Suppressor macrophage treated with lipopolysaccharide for 4 hours (primary cell): ENCODE data around the gene WFIKKN1.
"Not testable (repeated sequence)": the region's sequence is repeated elsewhere in the genome, so short reads cannot be mapped to it uniquely, and the experiment has no call there.

Experiments used
- DNase-seq: peaks from one replicate; pipeline ENCODE4 v3.0.0-alpha.2; 2020

The WFIKKN1 gene

DNA sequence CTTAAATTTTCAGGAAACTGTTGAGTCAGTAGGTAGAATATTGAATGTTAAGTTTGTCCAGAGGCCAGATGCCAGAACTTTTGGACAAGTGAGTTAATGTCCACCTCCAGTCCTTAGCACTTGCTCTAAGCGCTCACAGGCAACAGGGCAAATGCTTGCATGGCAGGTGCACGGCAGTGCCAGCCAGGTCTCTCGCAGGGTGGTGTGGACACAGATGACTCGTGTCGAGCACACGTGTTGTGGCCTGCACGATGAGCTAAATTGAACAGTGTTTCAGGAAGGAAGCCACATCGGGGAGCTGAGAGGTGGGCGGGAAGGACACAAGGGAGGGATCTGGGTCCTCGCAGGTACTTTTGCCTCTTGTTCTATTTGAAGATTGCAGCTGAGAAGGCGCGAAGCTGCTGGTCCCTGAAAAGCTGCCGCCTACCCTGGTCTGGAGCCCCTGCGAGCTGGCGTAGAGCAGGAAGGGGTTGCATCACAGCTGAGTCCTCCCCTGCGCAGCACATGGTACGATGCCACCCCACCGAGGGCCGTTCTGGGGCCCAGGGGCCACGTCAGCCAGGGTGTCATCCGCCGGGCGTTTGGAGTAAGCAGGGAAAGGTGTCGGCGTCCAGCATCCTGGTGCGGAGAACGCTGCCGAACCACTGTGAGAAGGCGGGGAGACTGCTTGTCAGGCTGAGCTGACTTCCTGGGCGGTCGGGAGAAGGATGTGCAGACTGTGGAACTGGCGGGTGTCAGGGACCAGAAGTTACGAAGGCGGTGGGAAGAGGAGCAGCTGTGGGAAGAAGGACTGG, 34.6 kb upstream of the WFIKKN1 start:
- DNase-seq = peak; percentile 16

DNA sequence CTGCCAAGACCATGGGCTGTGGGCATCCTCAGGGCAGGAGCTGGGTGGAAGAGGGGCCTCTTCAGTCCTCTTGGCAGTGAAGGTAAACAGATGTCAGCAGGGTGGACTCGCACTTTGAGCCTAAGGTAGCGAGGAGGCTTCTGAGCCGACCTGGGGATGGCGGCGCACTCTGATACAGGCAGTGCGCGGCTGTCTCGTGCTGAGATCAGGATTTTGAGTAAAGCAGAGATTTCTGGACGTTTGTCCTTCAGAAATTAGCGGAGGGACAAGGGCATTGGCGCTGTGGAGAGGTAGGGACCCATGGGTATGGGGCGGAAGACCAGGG, 34.1 kb upstream of the WFIKKN1 start:
- no peak for DNase-seq

DNA sequence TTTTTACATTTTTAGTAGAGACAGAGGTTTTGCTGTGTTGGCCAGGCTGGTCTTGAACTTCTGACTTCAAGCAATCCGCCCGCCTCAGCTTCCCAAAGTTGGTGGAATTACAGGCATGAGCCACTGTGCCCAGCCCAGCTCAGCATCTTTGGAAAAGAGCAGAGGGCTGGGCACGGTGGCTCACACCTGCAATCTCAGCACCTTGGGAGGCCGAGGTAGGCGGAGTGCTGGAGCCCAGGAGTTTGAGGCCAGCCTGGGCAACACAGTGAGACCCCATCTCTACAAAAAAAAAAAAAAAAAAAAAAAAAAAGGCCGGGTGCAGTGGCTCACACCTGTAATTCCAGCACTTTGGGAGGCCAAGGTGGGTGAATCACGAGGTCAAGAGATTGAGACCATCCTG, 33.1 kb upstream of the WFIKKN1 start:
- not testable (repeated sequence) for DNase-seq

DNA sequence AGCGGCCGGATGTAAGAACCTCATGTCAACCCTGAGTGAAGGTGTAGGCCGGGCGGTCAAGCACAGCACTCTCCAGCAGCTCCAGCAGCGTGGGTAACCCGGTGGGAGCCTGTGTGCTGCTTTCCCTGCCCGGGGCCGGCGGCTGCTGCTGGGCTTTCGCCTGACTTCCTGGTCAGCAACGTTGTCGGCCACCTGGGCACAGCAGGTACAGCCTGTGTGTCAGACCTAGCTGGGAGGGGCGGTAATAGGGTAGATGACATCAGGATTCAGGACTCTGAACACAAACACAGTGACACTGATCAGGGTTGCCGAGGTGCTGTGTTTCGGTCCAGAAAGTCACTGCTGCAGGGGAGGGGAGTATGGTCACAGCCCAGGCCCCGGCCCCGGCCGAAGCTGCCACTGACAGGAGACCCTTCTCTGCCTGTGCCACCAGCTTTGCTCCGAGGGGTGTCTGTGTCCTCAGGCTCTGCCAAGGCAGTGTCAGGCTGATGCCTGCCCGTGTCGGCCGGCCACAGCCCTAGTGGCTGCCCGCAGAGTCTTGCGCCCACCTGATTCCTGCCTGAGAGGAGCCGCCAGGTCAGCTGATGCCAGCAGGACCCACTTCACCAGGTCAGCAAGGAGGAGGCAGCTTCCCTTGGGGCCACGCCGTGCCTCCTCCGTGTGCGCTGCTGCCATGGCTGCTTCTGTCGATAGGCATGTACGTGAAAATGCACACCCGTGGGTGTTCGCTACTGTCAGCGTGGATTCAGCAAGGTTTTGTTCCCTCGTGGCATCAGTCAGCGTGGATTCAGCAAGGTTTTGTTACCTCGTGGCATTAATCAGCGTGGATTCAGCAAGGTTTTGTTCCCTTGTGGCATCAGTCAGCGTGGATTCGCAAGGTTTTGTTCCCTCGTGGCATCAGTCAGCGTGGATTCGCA, 31.7 kb upstream of the WFIKKN1 start:
- DNase-seq = no peak

DNA sequence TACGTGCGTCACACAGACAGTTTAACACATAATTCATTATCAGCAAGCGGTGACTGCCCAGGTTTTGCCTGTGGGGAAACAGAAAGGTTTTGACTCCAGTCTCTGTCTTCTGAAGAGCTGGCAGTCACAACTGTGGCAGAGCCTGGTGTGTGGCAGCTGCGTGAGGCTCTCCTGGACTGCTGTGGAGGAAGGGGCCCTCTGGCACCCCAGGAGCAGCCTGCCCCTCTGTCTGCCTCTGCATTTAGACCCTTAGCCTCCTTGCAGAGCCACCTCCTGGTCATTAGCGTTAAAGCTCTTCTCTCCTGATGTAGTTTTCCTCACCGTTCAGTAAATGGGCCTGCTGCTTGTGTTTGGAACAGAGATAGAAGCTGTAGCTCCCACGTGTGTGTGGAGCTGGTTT, 30.0 kb upstream of the WFIKKN1 start:
- DNase-seq = no peak

DNA sequence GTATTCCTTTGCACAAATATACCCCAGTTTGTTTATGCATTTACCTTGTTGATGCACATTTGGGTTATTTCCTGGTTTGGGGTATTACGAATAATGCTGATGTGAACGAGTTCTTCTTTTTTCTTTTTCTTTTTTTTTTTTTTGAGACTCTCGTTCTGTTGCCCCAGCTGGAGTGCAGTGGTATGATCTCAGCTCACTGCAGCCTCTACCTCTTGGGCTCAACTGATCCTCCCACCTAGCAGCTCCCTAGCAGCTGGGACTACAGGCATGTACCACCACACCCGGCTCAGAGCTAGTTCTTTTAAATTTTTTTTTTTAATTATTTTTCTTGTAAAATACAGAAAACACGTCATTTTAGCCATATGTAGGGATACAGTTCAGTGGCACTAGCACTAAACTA, 26.9 kb upstream of the WFIKKN1 start:
- DNase-seq = no peak

DNA sequence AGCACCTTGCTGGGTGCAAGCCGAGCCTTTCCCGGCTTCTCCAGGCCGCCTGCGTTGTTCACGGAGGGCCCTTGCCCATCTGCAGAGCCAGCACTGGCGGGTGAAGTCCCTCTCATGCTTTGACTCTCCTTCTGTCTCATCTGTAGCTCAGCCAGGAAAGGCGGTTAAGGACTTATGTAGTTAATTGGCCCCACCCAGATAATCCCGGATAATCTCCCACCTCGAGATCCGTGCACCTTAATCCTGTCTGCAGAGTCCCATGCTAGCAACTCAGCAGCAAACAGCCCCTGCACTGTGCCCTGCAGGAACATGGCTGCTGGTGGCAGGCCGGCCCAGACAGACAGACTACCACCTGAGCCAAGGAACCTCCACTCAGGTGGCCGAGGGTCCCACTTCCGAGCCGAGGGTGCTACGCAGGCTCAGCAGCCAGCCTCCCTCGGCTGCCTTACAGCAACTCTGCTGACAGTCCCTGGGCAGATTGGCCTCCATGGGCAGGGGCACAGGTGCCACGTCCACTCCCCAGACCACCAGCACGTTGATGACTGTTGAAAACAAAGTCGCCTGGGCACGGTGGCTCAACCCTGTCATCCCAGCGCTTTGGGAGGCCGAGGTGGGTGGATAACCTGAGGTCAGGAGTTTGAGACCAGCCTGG, 24.0 kb upstream of the WFIKKN1 start:
- no peak for DNase-seq

DNA sequence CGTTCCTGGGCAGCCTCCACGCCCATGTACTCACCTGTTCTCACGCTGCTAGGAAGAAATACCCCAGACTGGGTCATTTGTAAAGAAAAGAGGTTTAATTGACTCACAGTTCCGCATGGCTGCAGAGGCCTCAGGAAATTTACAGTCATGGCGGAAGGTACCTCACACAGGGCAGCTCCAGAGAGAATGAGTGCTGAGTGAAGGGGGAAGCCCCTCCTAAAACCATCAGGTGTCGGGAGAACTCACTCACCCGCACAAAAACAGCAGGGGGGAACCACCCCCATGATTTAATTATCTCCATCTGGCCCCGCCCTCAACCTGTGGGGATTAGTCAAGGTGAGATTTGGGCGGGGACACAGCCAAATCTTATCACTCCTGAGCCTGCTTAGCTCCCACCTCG, 22.8 kb upstream of the WFIKKN1 start:
- DNase-seq = no peak

DNA sequence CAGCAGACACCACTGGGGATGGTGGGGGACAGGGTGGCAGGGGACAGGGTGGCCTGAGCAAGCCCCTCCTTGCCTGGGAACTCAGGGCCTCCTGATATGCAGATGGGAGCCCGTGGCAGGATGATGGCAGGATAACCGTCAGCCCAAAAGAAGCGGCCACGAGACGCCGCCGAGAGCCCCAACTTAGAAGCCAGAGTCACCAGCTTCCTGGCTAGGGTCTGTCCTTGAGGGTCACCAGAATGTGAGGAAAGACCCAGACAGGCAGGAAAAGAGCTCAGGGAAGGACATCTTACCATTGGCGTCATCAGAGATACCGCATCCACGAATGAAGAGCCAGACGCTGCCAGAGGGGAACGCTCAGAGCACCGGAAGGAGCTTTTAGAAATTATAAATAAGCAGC, 21.5 kb upstream of the WFIKKN1 start:
- DNase-seq = no peak

DNA sequence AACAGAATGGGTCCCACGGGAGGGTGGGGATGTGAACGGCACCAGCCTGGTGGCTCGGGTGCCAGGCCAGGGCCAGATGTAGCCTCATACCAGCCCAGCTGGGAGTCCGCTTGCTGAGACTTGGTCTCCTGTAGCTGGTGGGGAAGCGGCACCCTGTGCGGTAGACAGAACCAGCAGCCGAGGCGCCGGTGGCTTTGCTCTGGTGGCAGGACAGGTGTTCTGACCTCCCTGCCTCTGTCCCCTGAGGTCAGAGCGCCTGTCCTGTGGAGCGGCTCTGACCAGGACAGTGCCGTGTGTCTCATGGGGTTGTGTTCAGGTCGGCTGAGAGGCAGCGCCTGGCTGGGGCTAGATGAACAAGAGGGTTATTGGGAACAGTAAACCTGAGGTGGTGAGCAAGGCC, 20.8 kb upstream of the WFIKKN1 start:
- no peak for DNase-seq

DNA sequence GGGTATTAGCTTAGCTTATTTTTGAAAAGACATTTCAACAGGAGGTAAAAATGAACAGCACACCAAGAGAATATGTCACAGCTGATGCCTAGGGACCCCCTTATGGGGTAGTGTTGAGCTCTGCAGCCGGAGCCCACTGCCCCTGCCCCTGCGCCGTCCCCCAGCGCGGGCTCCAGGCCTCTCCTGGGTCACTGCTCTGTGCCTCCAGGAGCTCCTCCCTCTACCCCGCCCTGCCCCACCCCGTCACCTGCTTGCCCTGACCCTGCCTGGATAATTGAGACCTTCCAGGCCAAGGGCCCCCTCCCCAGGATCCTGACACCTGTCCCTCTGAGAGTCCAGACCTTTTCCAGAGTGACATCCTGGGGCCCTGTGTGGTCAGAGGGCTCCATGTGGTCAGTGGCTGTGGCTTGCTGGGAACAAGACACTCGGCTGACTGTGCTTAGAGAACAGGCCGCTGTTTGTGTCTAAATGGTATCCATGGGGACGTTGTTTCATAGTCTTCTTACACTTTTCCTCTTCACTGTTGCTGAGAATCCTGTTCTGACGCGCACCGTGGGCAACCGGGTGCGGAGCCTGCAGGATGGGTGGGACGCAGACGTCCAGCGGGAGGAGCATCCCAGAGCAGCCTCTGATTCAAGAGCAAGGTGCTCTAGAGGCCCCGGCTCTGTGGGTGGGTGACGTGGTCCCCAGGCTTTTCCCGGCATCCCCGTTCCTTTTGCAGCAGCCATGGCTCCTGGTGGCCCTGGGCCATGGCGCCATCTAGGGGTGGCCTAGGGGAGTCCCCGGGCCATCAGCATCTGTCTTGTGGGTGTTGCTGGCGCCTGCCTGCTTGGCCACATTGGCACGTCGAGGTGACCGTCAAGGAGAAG, 20.0 kb upstream of the WFIKKN1 start:
- DNase-seq = peak; percentile 68

DNA sequence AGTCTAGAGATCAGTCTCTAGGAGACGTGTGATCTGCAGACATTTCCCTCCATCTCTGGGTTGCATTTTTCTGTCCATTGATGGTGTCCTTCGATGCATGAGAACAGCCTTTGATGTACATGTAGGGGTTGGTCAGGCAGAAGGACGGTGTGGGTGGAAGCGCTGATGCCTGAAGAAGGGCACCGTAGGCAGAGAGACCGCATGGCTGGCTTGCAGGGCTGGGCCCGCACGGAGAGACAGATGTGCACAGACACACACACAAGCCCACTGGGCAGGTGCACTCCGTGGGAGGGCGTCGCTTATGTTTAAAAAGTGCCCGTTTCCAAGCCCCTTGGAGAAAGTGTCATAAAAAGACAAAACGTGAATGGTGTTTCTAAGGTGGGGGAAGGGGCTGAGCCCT, 15.7 kb upstream of the WFIKKN1 start:
- no peak for DNase-seq

DNA sequence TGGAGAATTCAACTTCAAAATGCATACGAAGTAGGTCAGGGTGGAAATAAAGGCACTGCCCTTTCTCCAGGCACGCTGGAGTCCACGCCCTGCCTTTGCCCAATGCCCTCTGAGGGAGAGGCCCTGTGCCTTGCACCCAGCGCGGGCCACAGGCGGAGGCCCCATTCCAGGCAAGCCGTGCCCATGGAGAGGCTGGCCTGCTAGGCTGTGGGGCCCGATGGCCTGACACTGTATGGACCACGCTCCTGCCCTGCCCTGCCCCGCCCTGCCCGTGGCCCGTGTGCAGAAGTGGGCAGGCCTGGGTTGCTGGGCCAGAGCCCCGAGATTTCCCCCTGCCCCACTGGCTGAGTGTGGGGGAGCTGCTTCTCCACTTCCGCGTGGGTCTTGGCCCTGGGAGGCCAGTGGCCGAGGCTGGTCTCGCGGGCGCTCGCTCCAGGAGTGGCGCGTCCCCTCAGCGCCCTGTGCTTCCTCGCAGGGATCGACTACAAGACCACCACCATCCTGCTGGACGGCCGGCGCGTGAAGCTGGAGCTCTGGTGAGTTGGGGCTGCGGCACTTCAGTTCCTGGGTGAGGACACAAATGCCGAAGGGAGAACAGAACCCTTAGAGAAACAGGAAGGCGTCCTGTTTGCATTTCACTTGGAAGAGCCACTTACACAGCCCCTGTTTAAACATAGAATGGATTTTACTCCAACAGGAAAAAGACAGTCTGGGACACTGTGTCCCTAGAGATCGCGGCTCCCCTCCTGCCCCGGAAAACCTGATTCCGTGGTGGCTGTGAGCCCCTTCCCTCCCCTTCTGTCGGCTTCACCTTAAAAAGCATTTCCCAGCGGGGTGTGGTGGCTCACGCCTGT, 13.8 kb upstream of the WFIKKN1 start:
- DNase-seq = no peak

DNA sequence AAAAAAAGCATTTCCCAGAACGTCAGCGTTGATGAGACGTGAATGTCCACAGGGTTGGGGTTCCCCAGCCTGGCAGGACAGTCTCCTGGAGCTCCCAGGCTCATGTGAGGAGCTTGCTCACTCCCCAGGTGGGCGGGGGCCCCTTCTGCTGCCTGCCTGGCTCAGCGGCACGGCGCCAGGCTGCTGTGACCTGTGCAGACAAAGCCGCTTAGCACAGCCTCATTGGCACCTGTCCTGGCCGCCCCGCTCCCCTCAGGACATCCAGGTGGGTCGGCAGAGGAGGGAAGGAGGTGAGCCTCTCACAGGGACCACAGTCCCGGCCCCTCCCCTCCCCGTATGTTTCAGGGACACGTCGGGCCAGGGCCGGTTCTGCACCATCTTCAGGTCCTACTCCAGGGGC, 12.9 kb upstream of the WFIKKN1 start:
- no peak for DNase-seq

DNA sequence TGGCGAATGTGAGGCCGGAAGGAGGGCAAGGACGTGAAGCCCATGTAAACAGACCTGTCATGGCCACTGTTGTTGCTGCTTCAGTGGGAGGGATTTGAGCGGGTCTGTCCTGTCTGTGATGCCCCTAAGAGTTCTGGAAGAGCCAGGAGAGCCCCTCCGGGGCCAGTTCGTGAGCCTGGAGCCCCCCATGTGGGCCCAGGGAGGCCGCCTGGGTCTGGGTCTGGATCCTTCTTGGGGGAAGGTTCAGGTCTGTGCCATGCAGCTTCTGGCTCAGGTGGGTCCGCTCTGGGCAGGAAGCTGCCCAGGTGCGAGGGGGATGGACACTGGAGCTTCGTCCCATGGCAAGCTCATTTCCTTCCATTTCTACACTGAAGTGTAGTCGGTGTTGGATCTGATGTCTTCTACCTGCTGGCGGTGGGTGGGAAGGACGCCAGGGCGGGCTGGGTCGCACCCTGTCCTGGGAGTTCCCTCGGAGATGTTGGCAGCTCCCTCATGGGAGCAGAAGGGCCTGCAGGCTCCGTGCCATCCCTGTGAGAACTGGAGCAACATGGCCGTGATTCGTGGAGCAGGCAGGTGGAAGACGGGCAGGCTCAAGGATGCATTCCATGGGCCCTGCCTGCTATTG, 11.2 kb upstream of the WFIKKN1 start:
- no peak for DNase-seq

DNA sequence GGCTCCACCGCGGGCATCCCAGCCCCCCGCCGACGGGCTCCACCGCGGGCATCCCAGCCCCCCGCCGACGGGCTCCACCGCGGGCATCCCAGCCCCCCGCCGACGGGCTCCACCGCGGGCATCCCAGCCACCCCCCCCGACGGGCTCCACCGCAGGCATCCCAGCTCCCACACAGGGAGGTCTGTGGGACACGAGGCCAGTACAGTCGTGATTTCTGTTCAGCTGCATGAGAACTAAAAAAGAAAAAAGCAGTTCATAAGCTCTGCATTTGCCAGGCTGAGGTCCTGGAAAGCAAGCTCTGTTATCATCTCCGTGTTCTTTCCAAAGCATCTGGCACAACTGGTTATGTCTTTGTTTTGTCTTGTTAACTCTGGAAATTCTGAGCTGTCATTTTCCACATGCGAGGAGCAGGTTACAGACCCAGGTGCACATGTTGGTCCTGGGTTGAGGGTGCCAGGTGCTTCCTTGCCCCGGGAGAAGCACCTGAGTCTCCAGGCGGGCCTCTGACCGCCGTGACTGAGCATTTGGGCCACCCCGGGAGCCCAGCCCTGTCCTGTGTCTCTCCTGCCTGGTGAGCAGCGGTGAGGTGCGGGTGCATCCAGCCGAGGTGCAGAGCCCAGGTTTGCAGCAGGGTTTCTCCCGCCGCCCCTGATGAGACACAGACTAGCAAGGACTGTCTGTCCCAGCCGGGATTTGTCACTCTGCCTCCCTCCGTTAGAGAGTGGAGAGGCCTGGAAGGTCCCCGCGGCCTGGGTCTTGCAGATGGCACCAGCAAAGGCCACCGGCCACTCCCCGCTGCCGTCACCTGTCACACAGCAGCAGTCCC, 9.9 kb upstream of the WFIKKN1 start:
- DNase-seq = no peak

DNA sequence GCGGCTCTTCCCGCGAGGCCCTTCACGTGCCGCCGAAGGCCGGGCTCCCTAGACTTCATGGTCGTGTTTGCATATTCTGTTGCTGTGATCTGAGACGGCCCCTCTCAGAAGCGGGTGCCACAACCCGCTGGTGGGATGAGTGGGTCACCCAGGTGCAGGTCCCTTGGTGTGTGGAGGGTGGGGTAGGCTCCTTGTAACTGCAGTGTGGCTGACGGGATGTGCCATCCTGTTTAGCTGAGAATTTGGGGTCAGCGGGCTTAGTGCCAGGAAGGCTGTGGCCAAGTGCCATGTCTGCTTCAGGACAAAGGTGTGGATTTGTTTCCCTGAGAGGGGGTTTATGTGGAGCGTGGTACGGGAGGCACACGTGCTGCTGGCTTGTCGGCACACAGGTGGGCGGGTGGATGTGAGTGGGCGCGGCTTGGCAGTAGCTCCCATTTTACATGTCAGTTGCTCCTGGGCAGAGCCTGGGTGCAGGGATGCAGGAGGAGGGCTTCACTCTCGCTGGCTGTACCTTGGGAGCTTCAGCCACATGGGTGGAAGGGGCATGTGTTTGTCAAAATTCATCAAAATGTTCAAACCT, 9.2 kb upstream of the WFIKKN1 start:
- no peak for DNase-seq

DNA sequence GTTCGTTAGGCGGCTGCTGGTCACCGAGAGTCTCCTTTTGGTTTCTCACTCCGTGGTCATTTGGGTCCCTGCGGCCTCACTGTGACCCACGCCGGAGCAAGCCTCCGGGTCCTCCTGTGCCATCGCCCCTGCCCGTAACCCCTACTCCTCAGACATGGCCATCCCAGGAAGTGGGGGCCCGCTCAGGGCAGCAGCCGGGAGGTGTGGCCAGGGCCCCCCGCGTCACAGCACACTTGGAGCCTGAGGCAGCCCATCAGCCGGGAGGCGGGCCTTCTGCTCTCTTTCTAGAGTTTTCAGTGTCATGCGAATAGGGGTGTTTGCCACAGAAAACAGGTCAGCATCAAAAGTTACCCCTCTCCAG, 7.9 kb upstream of the WFIKKN1 start:
- no peak for DNase-seq

DNA sequence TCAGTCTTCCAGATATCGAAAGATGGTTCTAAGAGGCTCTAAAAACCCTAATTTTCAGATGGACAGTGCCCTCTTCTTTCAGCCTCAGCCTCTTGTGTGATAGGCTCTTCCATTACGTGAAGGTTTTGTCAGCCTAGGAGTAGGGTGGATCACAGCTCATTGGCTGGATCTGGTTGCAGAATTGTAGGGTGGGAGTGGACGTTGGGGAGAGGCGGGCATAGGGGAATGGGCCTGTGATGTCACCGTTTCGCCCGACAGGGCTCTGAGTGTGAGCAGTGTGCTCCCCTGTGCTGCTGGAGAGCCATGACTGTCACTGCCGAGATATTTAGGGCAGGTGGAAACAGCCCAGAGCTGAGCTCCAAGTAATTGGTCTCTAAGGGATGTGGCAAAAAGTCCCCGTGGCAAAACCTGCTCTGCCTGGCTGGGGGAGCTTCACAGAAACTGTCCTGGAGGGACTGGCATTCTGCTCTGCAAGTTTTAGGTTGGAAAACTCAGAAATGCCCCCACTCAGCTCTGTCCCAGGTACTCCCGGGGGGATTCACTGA, 6.2 kb upstream of the WFIKKN1 start:
- DNase-seq = no peak
